Upper lobe of left lung (tissue), 6 donors: Measurements from ENCODE around the gene JAG2. TPM values are rescaled to one million over a fixed set of nuclear protein-coding genes. Genes with fewer than 3 reads are reported as not detected.
"Not testable (repeated sequence)": the region's sequence is repeated elsewhere in the genome, so short reads cannot be mapped to it uniquely, and the experiment has no call there.

Experiments used
- ATAC-seq, 2 donors: fragments of 200-7000 bp; cut with Tn5 transposase; one replicate each; pipeline ENCODE4 v1.9.1; 2022; ENCODE audit warnings: mild to moderate bottlenecking in 2 of 2, moderate library complexity in 2 of 2; ENCODE audit not compliant: low FRiP score in 2 of 2
- DNase-seq, 2 donors: peaks; one replicate each; pipeline ENCODE4 v3.0.0-alpha.2; 2019 to 2020
- H3K27ac ChIP-seq, 4 donors: fragments of 200-600 bp; sonication (generic); one replicate each; pipeline ENCODE4 v1.5.1; 2016 to 2019
- H3K27me3 ChIP-seq, 4 donors: fragments of 200-600 bp; sonication (generic); one replicate each; pipeline ENCODE4 v1.5.1; 2017 to 2019
- H3K36me3 ChIP-seq, 4 donors: fragments of 200-600 bp; sonication (generic); one replicate each; pipeline ENCODE4 v1.5.1; 2016 to 2019
- H3K4me1 ChIP-seq, 4 donors: fragments of 200-600 bp; sonication (generic); one replicate each; pipeline ENCODE4 v1.5.1; 2018 to 2019
- H3K4me3 ChIP-seq, 4 donors: fragments of 200-600 bp; sonication (generic); one replicate each; pipeline ENCODE4 v1.5.1; 2017 to 2019; ENCODE audit warnings: mild to moderate bottlenecking in 2 of 4, moderate library complexity in 1 of 4
- H3K9me3 ChIP-seq, 4 donors: fragments of 200-600 bp; sonication (generic); one replicate each; pipeline ENCODE4 v1.5.1; 2018 to 2019
- CTCF ChIP-seq, 6 experiments: fragments of 450-650 bp in 4 of 6; fragments of 200-600 bp in 2 of 6; sonication (generic) in 2 of 6; IDR thresholded peaks; one replicate each; pipeline ENCODE4 v1.5.1; 2016 to 2019; ENCODE audit warnings: antibody characterized with exemption in 6 of 6
- EP300 ChIP-seq, 4 donors: sonication (generic); formaldehyde crosslinking; IDR thresholded peaks; one replicate each; pipeline ENCODE4 v1.5.1; 2017; ENCODE audit warnings: antibody characterized with exemption in 4 of 4, control low read depth in 2 of 4
- POLR2A ChIP-seq, 4 donors: fragments of 450-650 bp; IDR thresholded peaks; one replicate each; pipeline ENCODE4 v1.5.1; 2016 to 2017; ENCODE audit warnings: antibody characterized with exemption in 4 of 4, mild to moderate bottlenecking in 2 of 4
- POLR2AphosphoS5 ChIP-seq, 2 donors: sonication (generic); formaldehyde crosslinking; IDR thresholded peaks; one replicate each; pipeline ENCODE4 v1.5.1; 2017; ENCODE audit warnings: antibody characterized with exemption in 2 of 2
- WGBS, 2 donors: methylation state at CpG; one replicate each; pipeline ENCODE4 v1.1.5; 2017 to 2018; 5-methylcytosine and 5-hydroxymethylcytosine counted together
- total RNA-seq, 6 donors: library from RNA; depleted of rRNA in 4 of 6; stranded (reverse); fragments of >200 nt in 4 of 6; gene quantifications; one replicate each; pipeline versions ENCODE4 v1.1.0 to v1.2.1, GENCODE V29; 2016 to 2021
- donor health status: DM: no; HTN: no; CAD: no; lungs with moderate emphysema.
- donor health status: DM: no; HTN: yes; CAD: no; lungs with severe emphysema.

The JAG2 gene
- total RNA-seq, 6 donors from 2014 or later: 14.9 to 43.4 (median 23.8) TPM

GRCh38 chr14:105118646-105119407, 49.7 kb downstream of the JAG2 start:
- Histone ChIP-seq H3K9me3 (peaks cover 0 to 10% (median 7%) of the 10 kb centered on the region in 4 donors), H3K4me3 (no peak overlapping the region), H3K27me3 (no peaks in the 10 kb centered on the region), H3K36me3 (no peaks in the 10 kb centered on the region), H3K4me1 (peaks cover 0 to 12% (median 5%) of the 10 kb centered on the region in 4 donors), H3K27ac (peak overlapping the region in 2 of 4 donors; percentile 23 to 37)
- 30 to 61% methylated on average over 9 to 11 of the region's 11 CpGs for WGBS, 2 donors
- no peak for TF ChIP-seq POLR2AphosphoS5 (IDR thresholded peaks at IDR 0.05)
- peak in 1 of 4 donors; percentile 17 for TF ChIP-seq POLR2A (IDR thresholded peaks at IDR 0.05)
- TF ChIP-seq CTCF (IDR thresholded peaks at IDR 0.05): no peak
- ATAC-seq (peak; percentile 40 to 69), DNase-seq (peak in 1 of 2 donors; percentile 74)

GRCh38 chr14:105117710-105118385, 50.7 kb downstream of the JAG2 start:
- H3K36me3 ChIP-seq: no peaks in the 10 kb centered on the region
- no peaks in the 10 kb centered on the region for H3K27me3 ChIP-seq
- no peak overlapping the region for H3K27ac ChIP-seq
- H3K4me1 ChIP-seq: peaks cover 0 to 12% (median 5%) of the 10 kb centered on the region in 4 donors
- WGBS, 2 donors: 95 to 99% methylated on average over 7 of the region's 7 CpGs
- H3K4me3 ChIP-seq: no peak overlapping the region
- TF ChIP-seq POLR2AphosphoS5 (IDR thresholded peaks at IDR 0.05) (no peak), EP300 (IDR thresholded peaks at IDR 0.05) (no peak), CTCF (IDR thresholded peaks at IDR 0.05) (no peak), POLR2A (IDR thresholded peaks at IDR 0.05) (no peak)
- peak in 1 of 2 donors; percentile 8 for DNase-seq
- peaks cover 0 to 10% (median 7%) of the 10 kb centered on the region in 4 donors for H3K9me3 ChIP-seq
- no peak for ATAC-seq

- no peaks in the 10 kb centered on the region for H3K36me3 ChIP-seq
- DNase-seq (peak in 1 of 2 donors; percentile 18), ATAC-seq (no peak)
- no peak overlapping the region for H3K27ac ChIP-seq
- H3K4me3 ChIP-seq: no peak overlapping the region
- H3K9me3 ChIP-seq: peaks cover 0 to 10% (median 7%) of the 10 kb centered on the region in 4 donors
- 96 to 100% methylated on average over 1 to 2 of the region's 2 CpGs for WGBS, 2 donors
- TF ChIP-seq POLR2AphosphoS5 (IDR thresholded peaks at IDR 0.05) (no peak), POLR2A (IDR thresholded peaks at IDR 0.05) (no peak)
- H3K27me3 ChIP-seq: no peaks in the 10 kb centered on the region
- peaks cover 0 to 12% (median 5%) of the 10 kb centered on the region in 4 donors for H3K4me1 ChIP-seq
These were observed 51.3 kb downstream of the JAG2 start for GRCh38 chr14:105117257-105117646.

- H3K27me3 ChIP-seq: no peaks in the 10 kb centered on the region
- DNase-seq (peak in 1 of 2 donors; percentile 20), ATAC-seq (no peak)
- H3K9me3 ChIP-seq: peaks cover 0 to 5% (median 4%) of the 10 kb centered on the region in 4 donors
- peaks cover 0 to 12% (median 5%) of the 10 kb centered on the region in 4 donors for H3K4me1 ChIP-seq
- TF ChIP-seq POLR2A (IDR thresholded peaks at IDR 0.05) (no peak), POLR2AphosphoS5 (IDR thresholded peaks at IDR 0.05) (no peak), CTCF (IDR thresholded peaks at IDR 0.05) (no peak), EP300 (IDR thresholded peaks at IDR 0.05) (no peak)
- H3K36me3 ChIP-seq: no peaks in the 10 kb centered on the region
- H3K4me3 ChIP-seq: no peak overlapping the region
- WGBS, 2 donors: 71 to 88% methylated on average over 11 to 12 of the region's 12 CpGs
- no peak overlapping the region for H3K27ac ChIP-seq
These were observed 51.9 kb downstream of the JAG2 start for GRCh38 chr14:105116451-105117256.

- H3K9me3 ChIP-seq, H3K27ac ChIP-seq, H3K4me1 ChIP-seq, ATAC-seq, H3K36me3 ChIP-seq, H3K4me3 ChIP-seq, H3K27me3 ChIP-seq: not testable (repeated sequence)
- DNase-seq: peak in 1 of 2 donors; percentile 2
- WGBS, 2 donors: 89 to 93% methylated on average over 5 to 8 of the region's 8 CpGs
These were observed 59.3 kb downstream of the JAG2 start for GRCh38 chr14:105109243-105109642.
